Upper lobe of right lung (tissue), 1 donor: Measurements from ENCODE around the gene KIF11. TPM values are rescaled to one million over a fixed set of nuclear protein-coding genes. Genes with fewer than 3 reads are reported as not detected.
A peak's percentile ranks its signal among the peaks of the same experiment; 100 is the strongest.

Experiments
- ATAC-seq: fragments of 200-7000 bp; cut with Tn5 transposase; one replicate; pipeline ENCODE4 v1.9.1; 2020; ENCODE audit warnings: mild to moderate bottlenecking, moderate library complexity
- DNase-seq: peaks from one replicate; pipeline ENCODE4 v3.0.0-alpha.2; 2020
- H3K27ac ChIP-seq: fragments of 200-600 bp; one replicate; pipeline ENCODE4 v1.8.0; 2022
- H3K27me3 ChIP-seq: fragments of 200-600 bp; one replicate; pipeline ENCODE4 v1.8.0; 2022; ENCODE audit warnings: mild to moderate bottlenecking
- H3K36me3 ChIP-seq: fragments of 200-600 bp; one replicate; pipeline ENCODE4 v1.8.0; 2022
- H3K4me1 ChIP-seq: fragments of 200-600 bp; one replicate; pipeline ENCODE4 v1.8.0; 2022
- H3K4me3 ChIP-seq: fragments of 200-600 bp; one replicate; pipeline ENCODE4 v1.8.0; 2022; ENCODE audit warnings: mild to moderate bottlenecking
- H3K9me3 ChIP-seq: fragments of 200-600 bp; one replicate; pipeline ENCODE4 v1.8.0; 2022
- CTCF ChIP-seq: fragments of 200-600 bp; IDR thresholded peaks from one replicate; pipeline ENCODE4 v1.8.0; 2022; ENCODE audit warnings: antibody characterized with exemption
- intact Hi-C: fragments of 100-400 bp; cut with DNase I; formaldehyde crosslinking; loops from one replicate; pipeline ENCODE4 v1.11.0; 2022
- total RNA-seq: library from RNA; stranded (reverse); fragmentation: NEBNext Ultra II Directional; extraction: Animal tissue kit (Norgen Biotek cat#: 25700); gene quantifications from one replicate; pipeline ENCODE4 v1.2.1, GENCODE V29; 2021
- donor health status: DM: no; HTN: yes; CAD: no; lungs with severe emphysema.

KIF11 gene
- total RNA-seq, 1 donor from 2014 or later = 0.93 TPM

DNA sequence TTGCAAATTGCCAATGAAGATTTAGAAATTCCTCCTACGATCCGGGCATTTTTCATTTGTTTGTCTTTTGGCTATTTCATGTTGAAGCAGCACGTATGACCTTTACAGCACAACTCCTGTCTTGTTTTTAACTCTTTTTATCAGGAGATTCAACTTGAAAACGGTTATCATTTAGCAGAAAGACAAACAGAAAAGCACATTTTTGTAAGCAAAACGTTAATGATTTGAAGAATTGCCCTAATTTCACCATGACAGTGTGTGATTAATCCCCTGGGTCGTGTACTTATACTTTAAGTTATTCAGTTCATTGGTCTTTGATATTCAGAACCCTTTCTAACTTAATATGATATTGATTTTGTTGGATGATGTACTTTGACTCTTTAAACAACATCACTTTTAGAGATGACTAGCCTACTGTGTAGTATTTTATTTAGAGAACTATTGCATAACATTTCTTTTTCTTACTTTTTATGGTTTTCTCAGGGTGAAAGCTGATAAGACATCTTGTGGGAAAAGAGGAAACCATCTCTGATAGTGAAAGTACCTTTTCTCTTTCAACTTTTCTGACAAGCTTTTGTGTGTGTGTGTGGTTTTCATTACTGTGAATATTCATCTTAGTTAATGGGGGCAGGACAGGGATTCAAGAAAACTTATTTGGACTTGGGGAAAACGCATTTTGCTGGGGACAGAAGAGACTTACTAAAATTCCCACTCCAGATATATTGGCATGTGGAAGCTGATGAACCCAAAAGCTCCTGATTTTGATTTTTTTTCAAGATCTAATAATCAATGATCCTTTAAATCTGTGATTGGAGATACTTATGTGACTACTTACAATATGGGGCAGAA lies 105.0 kb downstream of the KIF11 start:
- Histone ChIP-seq H3K36me3 (peaks cover 12% of the 10 kb centered on the region), H3K4me1 (peaks cover 7% of the 10 kb centered on the region), H3K27me3 (no peaks in the 10 kb centered on the region), H3K27ac (no peak overlapping the region), H3K4me3 (no peak overlapping the region), H3K9me3 (no peaks in the 10 kb centered on the region)
- TF ChIP-seq CTCF = no peak
- intact Hi-C loops = no loop called here
- DNase-seq (no peak), ATAC-seq (no peak)

DNA sequence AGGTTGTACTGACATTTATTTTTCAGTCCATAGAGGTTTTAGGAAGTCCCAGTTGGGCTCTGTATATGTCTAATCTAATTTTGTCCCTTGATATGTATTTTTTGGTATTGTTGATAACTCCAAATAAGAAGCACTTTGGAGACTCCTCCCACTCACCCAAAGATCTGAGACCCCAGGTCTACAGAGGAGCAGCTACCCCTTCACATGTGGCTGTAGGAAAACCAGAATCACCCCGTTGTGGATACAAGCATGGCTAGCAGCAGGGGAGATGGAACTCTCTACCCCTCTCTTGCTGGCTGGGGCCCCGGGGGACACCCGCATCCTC lies 106.2 kb downstream of the KIF11 start:
- intact Hi-C loops = no loop called here
- peaks cover 12% of the 10 kb centered on the region for H3K36me3 ChIP-seq
- ATAC-seq (no peak), DNase-seq (no peak)
- no peak overlapping the region for H3K27ac ChIP-seq
- H3K4me3 ChIP-seq = peak overlapping the region; percentile 39
- TF ChIP-seq CTCF = no peak
- no peaks in the 10 kb centered on the region for H3K27me3 ChIP-seq
- H3K9me3 ChIP-seq = no peaks in the 10 kb centered on the region
- H3K4me1 ChIP-seq = peaks cover 7% of the 10 kb centered on the region

DNA sequence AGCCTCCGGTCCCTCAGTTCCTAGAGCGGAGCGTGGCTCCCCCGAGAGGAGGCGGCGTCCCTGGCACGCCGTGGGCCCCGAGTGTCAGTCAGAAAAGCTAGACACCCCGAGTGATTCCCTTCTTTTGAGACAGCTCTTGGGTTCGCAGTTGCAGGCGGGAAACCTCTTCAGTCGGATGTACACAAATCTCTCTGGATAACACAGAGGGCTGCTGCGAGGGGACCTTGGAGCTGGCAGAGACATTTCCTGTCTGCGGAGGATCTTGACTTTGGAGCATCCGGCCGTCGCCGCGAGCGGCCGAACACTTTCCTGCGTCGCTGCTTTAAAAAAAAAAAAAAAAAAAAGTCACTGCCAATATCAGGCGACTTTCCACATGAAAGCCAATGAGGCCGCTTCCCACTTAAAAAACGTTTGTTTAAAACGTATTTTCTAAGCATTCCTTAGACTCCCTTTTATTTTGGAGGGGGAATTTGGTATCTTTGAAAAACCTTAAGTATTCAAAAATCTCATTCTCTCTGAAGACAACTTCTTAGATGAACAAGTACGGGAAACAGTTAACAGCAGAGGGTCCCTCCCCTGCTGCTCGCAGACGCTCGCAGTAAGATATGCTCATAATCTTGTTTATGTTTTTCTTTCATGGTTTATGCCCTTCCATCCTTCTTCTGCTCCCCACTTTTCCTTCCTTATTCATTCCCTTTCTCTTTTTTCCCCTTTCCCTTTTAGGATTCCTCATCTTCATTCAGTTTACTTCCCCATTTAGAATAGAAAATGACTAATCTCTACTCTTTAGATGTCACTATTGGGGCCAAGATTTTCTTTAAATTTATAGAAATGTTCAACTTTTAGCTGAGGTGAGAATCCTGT lies 106.8 kb downstream of the KIF11 start:
- H3K27me3 ChIP-seq = no peaks in the 10 kb centered on the region
- intact Hi-C loops = no loop called here
- peaks cover 9% of the 10 kb centered on the region for H3K36me3 ChIP-seq
- no peak overlapping the region for H3K27ac ChIP-seq
- H3K9me3 ChIP-seq = no peaks in the 10 kb centered on the region
- H3K4me3 ChIP-seq = peak overlapping the region; percentile 39
- TF ChIP-seq CTCF = no peak
- DNase-seq (no peak), ATAC-seq (peak; percentile 64)
- H3K4me1 ChIP-seq = peaks cover 7% of the 10 kb centered on the region

DNA sequence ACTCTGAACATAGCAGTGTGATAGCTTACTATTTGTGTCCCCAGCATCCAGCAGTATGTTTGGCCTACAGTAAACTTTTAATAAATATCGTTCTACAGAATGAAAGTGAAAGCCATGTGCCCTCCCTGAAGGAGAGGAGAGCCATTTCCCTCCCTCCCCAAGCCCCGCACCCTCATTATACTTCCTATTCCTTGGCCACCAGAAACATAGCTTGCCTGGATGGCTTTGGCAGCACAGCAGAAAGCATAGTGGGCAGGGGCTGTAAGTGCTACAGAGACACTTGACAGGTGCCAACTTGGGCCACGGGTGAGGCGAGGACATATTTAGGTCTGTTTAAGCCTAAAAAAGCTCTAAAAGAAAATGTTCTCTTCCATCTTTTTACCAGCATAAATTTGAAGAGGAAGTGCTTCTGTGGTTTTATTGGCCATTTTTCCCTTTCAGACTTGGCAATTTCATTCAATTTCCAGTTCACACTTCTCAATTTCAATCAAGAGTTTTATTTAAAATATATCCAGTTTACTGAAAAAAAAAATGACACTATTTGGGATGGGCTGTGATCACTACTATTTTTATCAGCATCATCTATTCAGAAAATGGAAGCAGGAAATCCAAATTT lies 109.5 kb downstream of the KIF11 start:
- intact Hi-C loops = no loop called here
- Histone ChIP-seq H3K4me1 (peaks cover 7% of the 10 kb centered on the region), H3K9me3 (no peaks in the 10 kb centered on the region), H3K36me3 (no peaks in the 10 kb centered on the region), H3K27me3 (no peaks in the 10 kb centered on the region), H3K4me3 (no peak overlapping the region), H3K27ac (no peak overlapping the region)
- DNase-seq (no peak), ATAC-seq (no peak)
- TF ChIP-seq CTCF = no peak

Other genes starting within 250 kb of the KIF11 start
- 35.2 TPM for gene IDE, start 19.0 kb upstream of the KIF11 start, total RNA-seq
- gene HHEX, start 96.8 kb downstream of the KIF11 start, total RNA-seq = 12.2 TPM